Brain pericyte (primary cell): ENCODE measurements around the gene PDIA5.

Experiments used
- DNase-seq: peaks from one replicate; pipeline ENCODE4 v3.0.0-alpha.2; 2012; ENCODE audit warnings: low read depth, low spot score

PDIA5 gene

DNA sequence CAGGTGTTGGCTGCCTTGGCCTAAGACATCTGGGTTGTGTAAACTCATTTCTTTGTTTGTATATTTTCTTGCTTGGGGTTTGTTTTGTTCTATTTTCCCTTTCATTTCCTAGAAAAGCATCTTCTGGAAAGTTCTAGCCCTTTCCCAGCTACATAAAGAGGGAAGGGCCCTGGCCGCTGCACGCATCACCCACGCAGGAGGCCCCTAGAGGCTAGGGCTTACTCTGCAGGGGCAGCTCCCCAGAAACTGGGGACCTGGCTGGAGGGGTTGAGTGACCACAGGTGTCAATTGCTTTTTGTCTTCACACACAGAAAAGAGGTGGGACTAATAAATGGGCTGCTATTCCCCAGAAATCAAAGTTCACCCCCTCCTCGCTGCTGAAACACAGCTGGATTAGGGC, 52.6 kb downstream of the PDIA5 start:
- DNase-seq: no peak

GRCh38 chr3:123119802-123120201, 53.0 kb downstream of the PDIA5 start:
- no peak for DNase-seq

- no peak for DNase-seq
These were observed 53.7 kb downstream of the PDIA5 start for GRCh38 chr3:123120573-123120972.

GRCh38 chr3:123122057-123122456, 55.2 kb downstream of the PDIA5 start:
- DNase-seq: no peak

DNA sequence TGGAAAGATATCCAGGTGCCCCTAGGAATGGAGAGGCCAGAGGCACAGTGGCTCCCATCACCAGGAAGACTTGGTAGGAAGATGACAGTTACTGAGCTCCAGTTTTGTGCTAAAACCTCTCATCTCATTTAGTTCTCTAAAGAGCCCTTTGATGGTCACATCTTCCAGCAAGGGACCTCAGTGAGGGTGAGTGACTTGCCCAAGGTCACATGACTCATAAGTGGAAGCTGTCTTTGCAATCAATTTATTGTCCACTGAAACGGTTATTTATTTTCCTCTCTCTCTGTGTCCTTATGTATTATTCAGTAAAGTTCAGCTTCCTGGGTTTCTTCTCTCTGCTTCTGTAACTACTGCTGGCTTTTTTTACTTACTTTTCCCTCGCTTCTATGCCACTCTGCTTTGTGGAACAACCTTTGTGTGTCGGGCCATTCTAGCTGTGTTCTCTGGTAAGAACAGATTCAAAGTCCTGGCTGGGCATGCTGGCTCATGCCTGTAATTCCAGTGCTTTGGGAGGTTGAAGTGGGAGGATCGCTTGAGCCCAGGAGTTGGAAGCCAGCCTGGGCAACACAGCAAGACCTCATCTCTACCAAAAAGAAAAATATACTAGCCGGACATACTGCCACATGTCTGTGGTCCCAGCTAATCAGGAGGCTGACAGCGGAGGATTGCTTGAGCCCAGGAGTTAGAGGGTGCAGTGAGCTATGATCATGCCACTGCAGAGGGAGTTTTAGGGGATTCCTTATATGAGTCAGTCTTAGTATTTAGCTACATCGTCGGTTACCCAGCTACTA, 55.9 kb downstream of the PDIA5 start:
- DNase-seq: no peak

DNA sequence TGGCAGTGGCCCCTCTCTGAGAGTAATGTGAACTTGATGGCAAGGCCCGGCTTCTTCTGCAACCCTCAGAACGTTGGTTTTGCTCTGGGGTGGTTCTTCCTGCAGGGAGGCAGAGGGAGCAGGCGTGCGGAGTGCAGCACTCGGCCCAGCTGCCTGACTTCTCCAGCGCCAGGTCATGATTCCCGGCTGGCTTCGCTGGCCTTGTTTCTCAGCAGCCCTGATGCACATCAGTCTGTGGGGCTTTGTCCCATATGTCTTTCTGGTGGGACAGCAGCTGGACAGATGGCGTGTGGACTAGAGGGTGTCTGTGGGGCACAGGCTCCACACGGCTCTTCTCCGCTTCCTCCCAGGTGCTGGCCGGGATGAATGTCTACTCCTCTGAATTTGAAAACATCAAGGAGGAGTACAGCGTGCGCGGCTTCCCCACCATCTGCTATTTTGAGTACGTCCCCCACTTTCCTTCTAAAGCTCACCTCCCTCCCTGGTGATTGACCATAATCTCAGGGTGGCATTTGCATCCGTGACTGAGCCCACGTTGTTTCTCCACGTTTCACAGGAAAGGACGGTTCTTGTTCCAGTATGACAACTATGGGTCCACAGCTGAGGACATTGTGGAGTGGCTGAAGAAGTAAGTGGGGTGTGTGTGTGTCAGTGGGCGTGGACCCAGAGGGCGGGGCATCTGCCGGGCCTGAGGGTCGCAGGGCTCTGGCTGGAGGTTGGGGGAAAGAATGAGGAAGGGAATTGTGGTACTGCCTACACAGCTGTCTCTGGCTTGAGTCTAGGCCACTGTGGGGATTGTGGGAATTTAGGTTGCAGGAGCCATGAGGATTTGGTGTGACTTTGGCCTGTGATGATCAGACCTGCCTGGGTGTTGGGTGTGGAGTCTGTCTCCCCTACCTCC, 57.1 kb downstream of the PDIA5 start:
- no peak for DNase-seq

DNA sequence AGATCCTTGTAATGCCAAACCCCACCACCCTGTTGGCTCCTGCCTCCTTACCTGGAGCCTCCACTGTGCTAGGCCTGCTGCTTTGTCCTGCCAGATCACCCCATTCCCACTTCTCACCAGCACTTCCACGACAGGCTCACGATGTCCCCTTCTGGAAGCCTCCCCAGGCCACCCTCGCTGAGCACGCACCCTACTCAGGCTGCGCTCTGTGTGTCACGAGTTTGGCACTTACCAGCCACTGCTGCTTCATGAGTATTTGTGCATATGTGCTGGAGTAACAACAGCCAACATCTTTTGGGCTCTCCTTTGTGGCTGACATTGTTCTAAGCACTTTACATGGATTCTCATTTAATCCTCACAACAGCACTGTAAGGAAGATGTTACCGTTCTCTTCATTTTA, 58.1 kb downstream of the PDIA5 start:
- no peak for DNase-seq

- DNase-seq: no peak
These were observed 59.2 kb downstream of the PDIA5 start for GRCh38 chr3:123126031-123126430.

GRCh38 chr3:123126653-123127052, 59.8 kb downstream of the PDIA5 start:
- DNase-seq: no peak

DNA sequence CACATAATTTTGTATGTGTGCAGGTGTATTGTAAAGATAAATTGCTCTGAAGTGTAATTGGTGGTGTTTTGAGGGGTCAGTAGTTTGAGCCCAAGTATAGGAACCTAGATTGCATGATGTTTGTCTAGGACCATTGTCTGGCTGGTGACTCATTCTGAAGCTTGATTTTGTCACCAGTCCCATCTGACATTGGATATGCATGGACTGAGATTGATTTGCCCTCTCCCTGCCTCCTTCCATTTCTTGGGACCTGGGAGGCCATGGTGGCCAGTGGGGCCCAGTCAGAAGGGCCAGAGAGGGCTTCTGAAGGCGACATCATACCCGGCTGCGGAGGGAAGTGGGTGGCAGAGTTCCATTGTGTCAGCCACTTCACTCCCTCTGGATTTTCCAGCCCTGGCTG, 62.3 kb downstream of the PDIA5 start:
- DNase-seq: no peak

DNA sequence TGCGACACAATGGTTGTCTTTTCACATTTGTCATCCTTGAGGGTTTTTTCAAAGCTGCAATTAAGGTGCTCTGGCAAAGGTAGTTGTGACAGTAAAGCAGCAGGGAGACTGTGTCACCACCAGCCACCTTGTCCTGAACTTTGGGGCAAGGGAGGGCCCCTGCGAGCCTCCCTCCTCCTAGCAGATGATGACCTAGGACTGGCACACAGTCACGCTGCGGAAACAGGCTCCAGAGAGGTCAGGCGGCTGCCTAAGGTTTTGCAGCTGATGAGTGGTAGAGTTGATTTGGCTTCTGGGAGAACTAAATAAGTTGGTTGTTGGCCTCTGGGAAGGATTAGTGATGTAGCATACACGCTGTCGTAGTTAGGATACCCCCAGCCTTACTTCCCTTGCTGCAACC, 62.7 kb downstream of the PDIA5 start:
- DNase-seq: no peak

DNA sequence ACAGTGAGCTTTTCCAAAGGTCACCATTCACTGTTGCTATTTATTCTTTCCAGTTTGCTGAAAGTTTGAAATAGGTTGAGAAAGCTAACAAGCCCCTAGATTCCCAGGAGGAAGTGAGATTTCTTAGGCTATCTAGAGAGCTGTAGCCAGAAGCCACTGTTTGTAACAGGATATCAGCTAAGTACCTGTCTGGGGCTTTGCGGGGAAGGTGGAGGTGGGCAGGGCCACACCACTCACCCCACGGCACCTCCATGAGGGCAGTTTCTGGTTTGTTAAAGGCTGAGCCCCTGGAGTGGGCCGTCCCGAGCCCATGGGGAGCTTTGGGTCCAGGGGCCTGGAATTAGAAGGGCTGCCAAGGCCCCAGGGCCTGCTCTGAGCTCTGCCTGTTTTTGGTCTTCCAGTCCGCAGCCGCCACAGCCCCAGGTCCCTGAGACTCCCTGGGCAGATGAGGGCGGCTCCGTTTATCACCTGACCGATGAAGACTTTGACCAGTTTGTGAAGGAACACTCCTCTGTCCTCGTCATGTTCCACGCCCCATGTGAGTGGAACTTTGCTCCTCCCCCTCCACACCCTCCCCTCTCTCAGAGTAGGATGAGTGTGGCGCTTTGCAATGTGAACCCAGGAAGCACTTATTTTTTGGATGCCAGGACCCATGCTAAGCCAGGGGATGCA, 63.4 kb downstream of the PDIA5 start:
- DNase-seq: no peak

- DNase-seq: no peak
These were observed 67.8 kb downstream of the PDIA5 start for GRCh38 chr3:123134671-123135070.

DNA sequence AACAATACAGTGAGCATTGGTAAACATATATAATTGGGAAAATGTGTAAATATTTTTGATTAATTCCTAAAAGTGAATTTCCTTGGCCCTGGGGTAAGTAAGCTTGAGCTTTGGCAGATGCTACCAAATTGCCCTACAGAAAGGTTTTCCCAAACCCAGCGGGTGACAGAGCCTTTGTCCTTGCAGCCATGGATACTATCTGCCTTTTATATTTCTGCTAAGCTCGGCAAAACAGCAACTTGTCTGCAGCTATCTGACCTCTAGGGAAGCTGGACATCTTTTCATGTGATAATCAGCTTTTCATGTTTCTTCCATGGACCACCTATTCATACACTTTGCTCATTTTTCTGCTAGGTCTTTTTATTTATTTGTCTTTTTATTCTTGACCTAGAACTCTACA, 70.2 kb downstream of the PDIA5 start:
- no peak for DNase-seq

DNA sequence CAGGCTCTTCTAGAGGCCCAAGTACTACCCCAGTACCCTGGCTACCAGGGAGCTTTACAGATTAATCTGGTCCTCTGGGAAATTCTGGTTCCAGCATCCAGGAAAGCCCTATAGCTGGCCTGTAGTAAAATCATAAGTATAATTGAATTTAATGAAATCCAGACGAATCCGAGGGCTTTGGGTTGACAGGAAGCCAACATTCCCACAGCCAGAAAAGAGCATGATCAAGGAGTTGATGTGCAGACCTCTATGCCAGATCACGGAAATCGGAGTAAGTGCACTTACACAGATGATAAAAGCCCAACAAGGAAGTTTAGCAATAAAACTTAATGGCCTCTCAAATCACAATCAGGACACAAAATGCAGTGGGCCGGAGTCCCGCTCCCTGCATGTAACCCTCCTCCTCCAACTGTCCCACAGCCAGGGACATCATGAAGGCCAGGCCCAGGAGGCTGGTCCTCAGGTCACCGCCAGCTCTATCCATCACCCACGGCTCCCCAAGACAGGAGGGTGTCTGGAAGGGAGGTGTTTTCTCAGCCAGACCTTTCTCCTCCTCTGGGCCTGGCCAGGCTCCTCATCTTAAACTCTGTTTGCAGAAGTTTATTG, 72.1 kb downstream of the PDIA5 start:
- DNase-seq: no peak

GRCh38 chr3:123139522-123139921, 72.7 kb downstream of the PDIA5 start:
- DNase-seq: no peak

- DNase-seq: no peak
These were observed 73.7 kb downstream of the PDIA5 start for GRCh38 chr3:123140550-123140949.

DNA sequence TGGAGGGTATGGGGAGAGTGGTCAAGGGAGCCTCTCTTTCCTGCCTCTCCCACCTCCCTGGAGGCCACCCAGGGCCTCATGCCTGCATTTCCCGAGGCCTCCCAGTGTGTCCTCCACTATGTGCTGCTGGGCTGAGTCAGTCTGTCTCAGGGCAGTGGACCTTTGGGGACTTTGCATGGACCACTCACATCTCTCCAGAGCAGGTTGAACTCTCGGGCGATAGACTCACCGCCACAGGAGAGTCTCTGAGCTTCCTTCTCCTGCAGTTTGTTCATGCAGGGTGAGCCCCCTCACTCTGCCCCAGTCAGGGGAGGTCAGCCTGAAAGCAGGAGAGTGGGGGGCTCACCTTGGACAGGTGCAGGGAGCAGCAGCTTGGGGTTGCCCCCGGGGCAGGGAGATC, 74.5 kb downstream of the PDIA5 start:
- DNase-seq: no peak

- no peak for DNase-seq
These were observed 77.0 kb downstream of the PDIA5 start for GRCh38 chr3:123143669-123144411.

DNA sequence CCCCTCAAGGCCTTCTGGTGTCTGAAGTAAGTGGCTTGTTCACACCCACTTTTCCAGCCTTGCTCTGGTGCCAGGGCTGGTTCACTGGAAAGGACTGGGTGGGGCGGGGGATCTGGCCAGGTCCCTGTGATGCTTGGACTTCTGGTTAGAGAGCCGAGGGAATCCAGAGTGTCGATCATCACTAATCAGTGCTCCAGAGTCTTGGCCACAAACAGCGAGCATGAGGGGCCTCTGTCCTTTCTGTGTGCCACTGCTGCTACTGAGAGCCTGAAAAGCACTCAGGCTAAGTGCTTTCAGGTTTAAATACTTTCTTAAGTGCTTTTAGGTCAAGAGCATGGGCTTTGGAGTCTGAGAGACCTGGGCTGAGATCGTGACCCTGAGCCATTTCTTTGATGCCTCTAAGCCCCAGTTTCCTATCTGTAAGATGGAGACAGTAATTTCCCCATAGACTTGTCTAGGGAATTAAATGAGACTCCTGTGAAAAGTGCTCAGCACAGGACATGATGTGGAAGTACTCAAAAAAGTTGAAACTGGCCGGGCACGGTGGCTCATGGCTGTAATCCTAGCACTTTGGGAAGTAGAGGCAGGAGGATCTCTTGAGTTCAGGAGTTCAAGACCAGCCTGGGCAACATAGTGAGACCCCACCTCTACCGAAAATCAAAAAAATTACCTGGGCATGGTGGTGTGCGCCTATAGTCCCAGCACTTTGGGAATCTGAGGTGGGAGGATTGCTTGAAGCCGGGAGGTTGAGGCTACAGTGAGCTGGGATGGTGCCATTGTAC, 81.1 kb downstream of the PDIA5 start:
- no peak for DNase-seq
